Activated CD4-positive, alpha-beta T cell treated with anti-CD3 and anti-CD28 coated beads for 48 hours (primary cell): ENCODE results near the gene MEGF6.

Experiments used
- DNase-seq: peaks from one replicate; pipeline ENCODE4 v3.0.0-alpha.2; 2020

The MEGF6 gene

DNA sequence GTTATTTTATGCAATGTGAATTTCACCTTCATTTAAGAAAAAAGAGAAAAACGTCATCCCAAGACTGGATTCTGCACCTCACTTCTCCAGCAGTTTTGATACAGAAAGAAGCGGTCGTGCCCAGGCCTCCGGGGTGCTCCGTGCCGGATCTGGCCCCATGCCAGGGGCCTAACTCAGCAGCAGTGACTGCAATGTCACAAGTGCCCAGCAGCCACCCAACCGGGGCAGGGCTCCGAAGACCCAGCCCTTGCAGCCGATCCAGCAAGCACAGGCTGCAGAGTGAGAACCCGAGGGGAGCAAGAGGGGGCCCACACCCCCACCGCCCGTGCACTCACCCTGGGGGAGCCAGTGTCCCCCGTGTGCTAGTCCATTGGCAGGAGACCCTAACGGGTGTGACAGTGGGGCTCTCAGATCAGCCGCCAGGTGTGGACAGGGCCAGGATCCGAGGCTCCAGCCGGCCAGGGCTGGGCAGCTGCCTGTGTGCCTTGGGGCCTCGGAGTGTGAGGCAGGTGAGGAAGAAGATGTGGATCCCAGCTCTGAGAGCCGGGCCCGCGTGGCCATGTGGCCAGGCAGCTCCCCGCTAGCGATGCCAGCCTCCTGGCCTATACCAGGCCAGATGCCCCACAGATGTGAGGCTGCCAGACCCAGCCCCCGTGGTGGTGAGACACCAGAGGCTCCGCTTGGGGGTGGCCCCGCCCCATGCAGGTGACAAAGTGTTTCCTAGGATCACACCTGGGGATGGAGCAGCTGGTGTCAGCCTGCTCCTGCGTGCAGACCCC, 60.6 kb downstream of the MEGF6 start:
- DNase-seq, result no peak

- DNase-seq, result no peak
Observed at GRCh38 chr1:3548895-3549294, 62.4 kb downstream of the MEGF6 start.

DNA sequence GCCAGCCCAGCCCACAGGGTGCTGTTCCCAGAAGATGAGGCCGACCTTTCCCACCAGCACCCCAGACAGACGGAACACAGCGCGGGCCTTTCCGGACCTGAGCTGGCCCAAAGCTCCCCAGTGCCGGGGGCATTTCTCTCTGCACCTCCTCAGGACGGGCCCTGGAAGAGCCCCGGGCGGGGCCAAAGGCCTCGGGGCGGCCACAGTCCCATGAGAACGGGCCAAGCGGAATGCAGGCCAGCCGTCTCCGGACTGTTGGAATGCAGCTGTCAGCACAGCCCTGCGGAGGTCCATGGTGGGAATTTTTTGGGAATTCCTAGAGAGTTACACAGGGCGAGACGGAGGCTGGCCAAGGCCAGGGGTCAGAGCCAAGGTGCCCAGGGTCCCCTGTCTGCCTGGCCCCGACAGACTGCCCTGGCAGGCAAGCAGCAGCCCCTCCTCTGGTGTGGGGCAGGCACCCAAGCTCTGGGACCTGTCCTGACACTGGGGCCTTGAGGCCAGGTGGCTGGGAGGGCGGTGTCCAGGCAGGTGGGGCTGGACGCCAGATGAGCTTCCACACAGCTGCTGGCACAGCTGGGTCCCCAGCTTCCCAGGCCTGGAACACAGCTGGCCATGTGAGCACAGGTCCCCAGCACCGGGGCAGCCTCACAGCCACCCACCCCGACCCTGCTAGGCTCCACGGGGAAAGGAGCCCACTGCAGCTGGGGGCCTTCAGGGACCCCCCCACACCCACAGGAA, 63.0 kb downstream of the MEGF6 start:
- DNase-seq, result no peak

DNA sequence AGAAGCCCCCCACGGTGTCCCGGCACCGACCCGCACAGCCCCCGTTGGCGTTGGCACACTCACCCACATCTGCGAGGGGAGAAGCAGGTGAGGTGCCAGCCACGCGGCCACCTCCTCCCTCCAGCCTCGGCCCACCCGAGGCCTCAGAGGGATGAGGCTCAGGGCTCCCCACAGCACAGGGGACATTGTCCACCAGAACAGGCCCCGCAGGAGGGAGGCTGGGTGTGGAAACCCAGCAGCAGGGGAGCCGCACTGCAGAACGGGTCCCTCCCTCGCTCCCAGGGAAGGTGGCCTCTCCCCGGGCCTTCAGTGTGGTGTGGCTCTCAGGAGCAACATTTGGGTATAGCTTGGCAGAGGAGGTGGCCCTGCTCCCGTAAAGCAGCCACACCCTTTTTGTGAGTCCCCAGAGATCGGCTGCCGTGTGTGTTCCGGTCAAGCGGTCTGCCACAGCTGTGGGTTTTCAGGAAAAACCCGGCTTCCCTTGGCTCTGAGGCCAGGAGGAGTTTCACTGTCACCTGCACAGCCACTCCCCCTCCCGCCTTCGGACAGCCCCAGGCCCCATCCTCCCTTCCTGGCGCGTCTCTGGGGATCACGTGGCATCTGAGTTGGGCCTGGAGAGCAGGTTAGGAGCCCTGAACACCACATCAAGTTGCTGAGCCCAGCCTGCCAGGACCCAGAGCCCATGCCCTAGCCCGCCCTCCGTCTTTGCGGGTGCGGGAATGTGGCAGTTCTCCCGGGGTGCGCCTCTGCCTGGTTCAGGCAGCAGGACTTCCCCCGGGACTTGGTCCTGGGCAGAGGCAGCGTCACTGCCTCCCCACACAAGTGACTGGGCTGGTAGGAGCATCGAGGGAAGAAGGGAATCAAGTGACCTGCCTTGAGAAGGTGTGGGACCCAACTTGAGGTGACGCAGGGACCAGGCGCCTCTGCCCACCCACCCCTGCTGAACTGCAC, 64.0 kb downstream of the MEGF6 start:
- no peak for DNase-seq

- DNase-seq, result no peak
Observed at GRCh38 chr1:3546048-3546384, 65.3 kb downstream of the MEGF6 start.

DNA sequence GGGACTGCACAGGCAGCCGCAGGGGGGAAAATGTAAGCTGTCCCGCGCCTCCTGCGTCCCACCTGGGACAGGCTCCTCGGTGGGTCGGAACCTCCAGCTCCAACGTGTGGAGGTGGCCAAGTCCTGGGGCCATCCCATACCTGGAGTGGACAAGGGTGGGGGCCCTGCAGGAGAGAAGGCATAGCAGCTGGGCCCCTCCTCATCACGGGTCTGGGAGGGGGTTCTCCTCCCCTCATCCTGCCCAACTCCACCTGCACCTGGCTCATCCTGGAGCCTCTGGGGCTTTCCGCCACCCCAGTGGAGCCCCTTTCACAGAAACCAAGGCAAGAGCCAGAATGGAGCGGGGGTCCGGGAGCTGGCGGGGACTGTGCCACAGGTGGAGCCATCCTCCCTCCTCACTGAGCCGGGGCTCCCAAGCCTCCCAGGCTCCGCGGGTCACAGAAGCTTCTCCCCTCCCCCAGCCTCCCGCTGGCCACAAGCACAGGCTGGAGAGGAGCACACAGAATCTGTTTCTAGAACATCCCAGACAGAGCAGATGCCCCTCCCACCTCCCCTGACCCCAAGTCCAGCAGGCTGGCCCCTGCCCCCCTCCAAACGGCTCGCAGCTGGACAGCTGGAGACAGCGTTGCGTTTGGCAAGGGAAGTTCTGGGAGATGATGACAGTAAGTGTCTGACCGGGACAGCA, 65.8 kb downstream of the MEGF6 start:
- no peak for DNase-seq

GRCh38 chr1:3544040-3544977, 67.0 kb downstream of the MEGF6 start:
- DNase-seq, result no peak

DNA sequence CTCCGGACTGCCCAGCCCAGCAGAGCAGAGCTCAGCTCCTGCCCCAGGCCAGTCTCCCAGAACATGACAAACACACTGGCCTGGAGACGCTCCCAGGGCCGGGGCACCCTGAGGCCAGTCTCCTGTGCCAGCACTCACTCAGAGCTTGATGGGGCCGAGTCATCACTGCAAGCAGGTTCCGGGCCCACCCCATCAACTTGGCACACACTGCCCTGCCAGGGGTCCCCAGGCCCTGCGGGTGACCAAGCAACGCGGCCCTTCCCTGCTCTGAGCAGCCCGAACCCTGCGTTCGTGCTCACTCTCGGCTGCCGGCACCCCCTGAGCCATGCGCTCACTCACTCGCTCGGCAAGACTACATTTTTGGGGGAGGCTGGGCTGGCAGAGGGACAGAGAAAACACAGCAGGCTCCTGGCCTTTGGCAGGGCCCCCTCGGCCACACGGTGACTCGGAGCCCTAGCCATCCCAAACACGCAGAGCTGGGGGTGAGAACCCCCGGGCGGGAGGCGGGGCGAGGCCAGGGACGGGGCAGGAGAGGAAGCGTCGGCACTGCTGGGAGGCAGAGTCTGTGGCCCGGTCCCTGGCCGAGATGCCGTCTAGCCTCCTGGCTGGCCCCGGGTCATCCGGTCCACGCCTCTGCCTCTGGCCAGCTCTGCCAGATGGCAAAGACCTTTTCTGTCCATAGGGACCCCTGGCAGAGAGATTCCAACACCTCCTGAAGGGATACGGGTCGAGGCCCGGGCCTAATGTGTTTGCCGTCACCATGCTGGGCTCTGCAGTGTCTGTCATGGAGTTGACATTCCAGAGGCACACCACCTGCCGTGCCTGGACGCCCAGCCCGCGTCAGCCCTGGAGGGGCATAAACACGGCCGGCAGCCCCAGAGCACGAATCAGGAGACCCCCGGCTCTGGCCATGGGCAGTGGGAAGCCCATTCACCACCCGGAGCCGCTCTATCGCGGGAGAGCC, 68.0 kb downstream of the MEGF6 start:
- no peak for DNase-seq

GRCh38 chr1:3542676-3543075, 68.6 kb downstream of the MEGF6 start:
- DNase-seq, result no peak

- DNase-seq, result no peak
Observed at GRCh38 chr1:3541936-3542335, 69.4 kb downstream of the MEGF6 start.

GRCh38 chr1:3541465-3541864, 69.8 kb downstream of the MEGF6 start:
- no peak for DNase-seq

DNA sequence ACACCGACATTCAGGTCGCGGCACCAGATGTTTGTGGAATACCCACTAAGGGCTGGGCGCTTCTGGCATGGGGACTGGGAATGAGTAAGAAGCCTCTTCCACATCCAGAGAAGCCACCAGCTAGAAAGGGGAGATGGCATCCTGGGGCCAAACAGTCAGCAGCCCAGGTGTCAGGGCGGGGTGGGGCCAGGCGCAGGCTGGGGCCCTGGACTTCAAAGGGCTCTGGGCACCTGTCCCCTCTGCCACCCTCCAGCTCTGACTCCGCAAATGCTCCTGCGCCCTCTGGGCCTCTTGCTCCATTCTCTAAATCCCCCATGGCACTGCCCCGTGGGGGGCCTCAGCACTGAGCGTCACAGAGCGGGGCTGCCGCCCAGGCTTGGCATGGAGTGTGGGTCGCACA, 70.4 kb downstream of the MEGF6 start:
- DNase-seq, result no peak

DNA sequence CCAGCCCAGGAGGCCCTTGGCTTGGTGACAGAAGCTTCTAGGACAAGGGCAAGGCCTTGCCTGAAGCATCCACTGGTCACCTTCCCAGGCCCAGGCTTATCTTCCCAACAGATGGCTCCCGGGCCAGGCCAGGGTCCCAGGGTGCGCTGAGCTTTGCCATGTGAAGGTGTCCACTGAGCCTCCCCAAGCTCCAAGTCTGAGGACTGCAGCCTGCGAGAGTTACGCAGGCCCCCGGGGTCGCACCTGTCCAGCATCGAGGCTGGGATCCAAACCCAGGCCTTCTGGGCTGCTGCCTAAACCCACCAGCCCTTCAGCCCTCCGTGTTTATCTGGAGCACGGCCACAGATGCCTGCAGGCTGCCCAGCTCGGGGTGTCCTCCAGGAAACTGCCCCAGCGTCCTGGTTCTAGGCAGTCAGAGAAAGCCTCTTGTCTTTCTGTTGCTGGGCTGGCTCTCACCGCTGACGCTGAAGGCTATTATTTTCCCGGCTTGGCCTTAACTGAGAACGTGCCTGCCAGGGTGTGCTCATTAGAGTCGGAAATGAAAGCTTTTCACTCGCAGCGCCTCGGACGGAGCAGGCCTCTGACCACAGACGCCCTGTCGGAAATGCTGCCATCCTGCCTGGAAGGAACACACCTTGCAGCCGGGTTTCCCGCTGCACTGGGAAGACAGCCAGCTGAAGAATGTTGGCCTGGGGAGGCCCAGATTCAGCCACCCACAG, 71.4 kb downstream of the MEGF6 start:
- no peak for DNase-seq

DNA sequence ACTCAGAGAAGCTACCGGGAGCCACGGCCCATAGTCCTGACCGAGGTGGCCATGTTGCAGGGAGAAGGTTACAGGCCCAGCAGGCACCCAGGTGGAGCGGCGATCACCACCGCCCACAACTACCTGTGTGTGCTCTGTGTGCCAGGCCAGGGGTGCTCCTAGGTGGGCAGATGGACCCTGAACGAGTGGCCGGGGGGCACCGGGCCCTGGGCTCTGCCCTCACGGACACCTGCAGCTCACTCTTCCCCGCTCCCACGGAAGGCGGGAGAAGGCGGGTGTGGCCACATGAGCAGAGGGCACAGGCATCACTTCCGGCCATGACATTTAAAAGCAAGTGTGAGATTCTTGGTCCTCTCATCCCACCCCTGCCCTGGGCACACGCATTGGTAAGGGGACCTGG, 73.9 kb downstream of the MEGF6 start:
- DNase-seq, result no peak

DNA sequence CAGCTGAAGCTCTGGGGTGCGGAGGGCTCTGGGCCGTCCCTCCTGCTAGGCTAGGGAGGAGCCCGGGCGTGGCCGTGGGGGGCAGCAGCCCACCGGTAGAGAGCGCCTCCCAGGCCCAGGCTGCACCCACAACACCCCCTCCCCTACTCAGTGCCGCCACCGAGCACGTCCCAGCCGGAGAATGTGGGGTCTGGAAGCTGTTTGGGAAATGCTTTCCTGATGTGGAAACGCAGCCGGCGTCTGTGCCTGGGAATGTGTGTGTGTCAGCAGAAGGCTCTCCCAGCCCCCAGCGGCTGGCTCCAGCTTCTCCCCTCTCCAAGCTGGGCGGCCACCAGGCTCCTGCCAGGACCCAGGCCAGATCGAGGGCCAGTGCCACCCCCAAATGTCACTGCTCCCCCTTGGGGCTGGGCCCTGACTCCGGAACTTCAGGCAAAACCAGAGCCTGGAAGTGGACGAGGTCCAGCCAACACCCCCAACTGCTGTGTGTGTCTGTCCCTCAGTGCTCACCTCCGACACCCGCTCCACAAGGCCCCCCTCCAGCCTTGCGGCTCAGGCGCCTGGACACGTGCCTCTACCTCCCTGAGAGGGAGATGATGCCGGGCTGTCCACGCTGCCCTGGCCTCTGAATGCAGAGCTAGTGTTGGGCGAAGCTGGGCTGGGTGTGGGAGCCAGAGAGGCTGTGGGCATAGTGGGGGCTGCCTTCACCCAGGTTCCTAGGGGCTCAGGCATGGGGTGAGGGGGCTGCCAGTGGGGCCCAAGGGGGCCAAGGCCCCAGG, 74.7 kb downstream of the MEGF6 start:
- no peak for DNase-seq

- no peak for DNase-seq
Observed at GRCh38 chr1:3535732-3536131, 75.6 kb downstream of the MEGF6 start.

- no peak for DNase-seq
Observed at GRCh38 chr1:3534803-3535637, 76.3 kb downstream of the MEGF6 start.
